Tibial nerve (tissue), 4 donors: ENCODE data around the gene CISTR.

Experiments used
- CTCF ChIP-seq, 5 experiments: fragments of 200-600 bp in 3 of 5; fragments of 450-650 bp in 2 of 5; sonication (generic) in 3 of 5; IDR thresholded peaks; one replicate each; pipeline ENCODE4 v1.5.1; 2016 to 2019; ENCODE audit warnings: antibody characterized with exemption in 5 of 5, mild to moderate bottlenecking in 3 of 5, moderate library complexity in 2 of 5
- EP300 ChIP-seq, 2 donors: sonication (generic); formaldehyde crosslinking; IDR thresholded peaks; one replicate each; pipeline ENCODE4 v1.6.1; 2017; ENCODE audit warnings: antibody characterized with exemption in 2 of 2, mild to moderate bottlenecking in 1 of 2
- POLR2A ChIP-seq, 2 donors: fragments of 450-650 bp; IDR thresholded peaks; one replicate each; pipeline ENCODE4 v1.6.1; 2017; ENCODE audit warnings: antibody characterized with exemption in 2 of 2, mild to moderate bottlenecking in 2 of 2, moderate library complexity in 2 of 2

GRCh38 chr12:53777412-53777811 is 25.6 kb upstream of the CISTR start:
- no peak for TF ChIP-seq CTCF (IDR thresholded peaks at IDR 0.05)
- TF ChIP-seq EP300 (IDR thresholded peaks at IDR 0.05) = no peak
- no peak for TF ChIP-seq POLR2A (IDR thresholded peaks at IDR 0.05)
